A549 (cell line): Measurements from ENCODE around the gene PKP1. TPM values are rescaled to one million over a fixed set of nuclear protein-coding genes. Genes with fewer than 3 reads are reported as not detected.

Source experiments
- ATAC-seq, 2 experiments: fragments of 200-7000 bp in 1 of 2; fragments of >200 bp in 1 of 2; cut with Nextera tagmentation in 1 of 2; cut with Tn5 transposase in 1 of 2; 3 replicates each; pipeline versions ENCODE4 v1.8.0 to v1.9.1; 2018 to 2020; ENCODE audit warnings: mild to moderate bottlenecking in 1 of 2, moderate library complexity in 1 of 2
- CTCF ChIA-PET: fragments of 300-600 bp; sonication (Branson Sonifier 250); formaldehyde crosslinking; extraction: SDS; loops from one replicate; lab custom pipeline; 2021; ENCODE audit warnings: antibody characterized with exemption, inconsistent platforms; lab: Yijun Ruan, JAX
- POLR2A ChIA-PET: fragments of 350-600 bp; formaldehyde crosslinking; extraction: SDS; loops from one replicate; lab custom pipeline; 2021; ENCODE audit warnings: antibody characterized with exemption, inconsistent platforms; lab: Yijun Ruan, JAX
- DNase-seq, 2 experiments: peaks; one replicate each; pipeline versions ENCODE4 v3.0.0 to v3.0.0-alpha.2; 2011 to 2016; ENCODE audit warnings: low read depth in 1 of 2, low spot score in 1 of 2
- FAIRE-seq: peaks from 2 replicates; lab custom pipeline; 2011; peaks lifted over from hg19 to GRCh38; lab: Jason Lieb, UNC
- H3K27ac ChIP-seq, 2 experiments: fragments of >200 bp; sonication (Bioruptor Twin); formaldehyde crosslinking; 3 replicates each; pipeline ENCODE4 v1.5.1; 2016 to 2017
- H3K4me1 ChIP-seq: fragments of >200 bp; sonication (Bioruptor Twin); formaldehyde crosslinking; 3 replicates; pipeline ENCODE4 v1.6.1; 2016
- H3K4me2 ChIP-seq: fragments of >200 bp; sonication (Bioruptor Twin); formaldehyde crosslinking; 3 replicates; pipeline ENCODE4 v1.6.1; 2016
- H3K4me3 ChIP-seq: fragments of >200 bp; sonication (Bioruptor Twin); formaldehyde crosslinking; 3 replicates; pipeline ENCODE4 v1.5.1; 2016
- H3K9me3 ChIP-seq: fragments of >200 bp; sonication (Bioruptor Twin); formaldehyde crosslinking; 3 replicates; pipeline ENCODE4 v1.6.1; 2016
- BCL3 ChIP-seq: fragments of >200 bp; sonication (Bioruptor Twin); formaldehyde crosslinking; IDR thresholded peaks from 3 replicates; pipeline ENCODE4 v1.6.1; 2016
- CBX2 ChIP-seq: fragments of 200-600 bp; sonication (generic); IDR thresholded peaks from 2 replicates; pipeline ENCODE4 v1.6.1; 2016; ENCODE audit warnings: low read depth, mild to moderate bottlenecking, borderline replicate concordance
- CBX8 ChIP-seq: fragments of 200-600 bp; sonication (generic); IDR thresholded peaks from 2 replicates; pipeline ENCODE4 v1.6.1; 2016
- CEBPB ChIP-seq, 2 experiments: fragments of >200 bp in 1 of 2; sonication (Bioruptor Twin) in 1 of 2; formaldehyde crosslinking in 1 of 2; IDR thresholded peaks; 2 replicates each; pipeline ENCODE4 v1.6.1; 2012 to 2016
- CHD4 ChIP-seq: fragments of 200-600 bp; sonication (generic); IDR thresholded peaks from 2 replicates; pipeline ENCODE4 v1.6.1; 2016; ENCODE audit warnings: antibody characterized with exemption, mild to moderate bottlenecking, borderline replicate concordance
- CTCF ChIP-seq: fragments of >200 bp; sonication (Bioruptor Twin); formaldehyde crosslinking; IDR thresholded peaks from 3 replicates; pipeline ENCODE4 v1.5.1; 2016
- E2F6 ChIP-seq: IDR thresholded peaks from 2 replicates; pipeline ENCODE4 v1.6.1; 2012; ENCODE audit warnings: low read depth, borderline replicate concordance
- EHF ChIP-seq: fragments of 250-450 bp; sonication (Bioruptor Pico); IDR thresholded peaks from 2 replicates; pipeline ENCODE4 v1.5.0; 2020; ENCODE audit warnings: mild to moderate bottlenecking
- EP300 ChIP-seq, 2 experiments: fragments of >200 bp; sonication (Bioruptor Twin); formaldehyde crosslinking; IDR thresholded peaks; 2 replicates in 1 of 2; 3 replicates in 1 of 2; pipeline ENCODE4 v1.6.1; 2016 to 2017
- FOSL2 ChIP-seq, 2 experiments: fragments of 450-650 bp in 1 of 2; fragments of >200 bp in 1 of 2; sonication (Bioruptor Twin) in 1 of 2; formaldehyde crosslinking; IDR thresholded peaks; 2 replicates each; pipeline versions ENCODE4 v1.5.0 to v1.6.1; 2016 to 2020; ENCODE audit warnings: mild to moderate bottlenecking in 1 of 2, moderate library complexity in 1 of 2
- FOXS1 ChIP-seq: fragments of 250-450 bp; sonication (Bioruptor Pico); IDR thresholded peaks from 2 replicates; pipeline ENCODE4 v1.5.0; 2020; ENCODE audit warnings: mild to moderate bottlenecking, moderate library complexity
- HDAC2 ChIP-seq: fragments of 200-600 bp; sonication (generic); IDR thresholded peaks from 2 replicates; pipeline ENCODE4 v1.6.1; 2016
- HOXA7 ChIP-seq: fragments of 250-450 bp; sonication (Bioruptor Pico); IDR thresholded peaks from 2 replicates; pipeline ENCODE4 v1.5.0; 2020; ENCODE audit warnings: mild to moderate bottlenecking, moderate library complexity
- HOXB13 ChIP-seq: fragments of 250-450 bp; sonication (Bioruptor Pico); IDR thresholded peaks from 2 replicates; pipeline ENCODE4 v1.5.0; 2020; ENCODE audit warnings: low read depth, mild to moderate bottlenecking, moderate library complexity
- KDM1A ChIP-seq: fragments of 200-600 bp; sonication (generic); IDR thresholded peaks from 2 replicates; pipeline ENCODE4 v1.6.1; 2016; ENCODE audit warnings: low read depth, mild to moderate bottlenecking
- RAD21 ChIP-seq, 2 experiments: fragments of >200 bp in 1 of 2; sonication (Bioruptor Twin) in 1 of 2; formaldehyde crosslinking in 1 of 2; IDR thresholded peaks in 1 of 2; conservative IDR thresholded peaks in 1 of 2; 2 replicates in 1 of 2; 3 replicates in 1 of 2; pipeline ENCODE4 v1.6.1; 2012 to 2018; ENCODE audit warnings: inconsistent platforms in 1 of 2
- RFX5 ChIP-seq: fragments of 450-650 bp; IDR thresholded peaks from 2 replicates; pipeline ENCODE4 v1.7.1; 2014; ENCODE audit warnings: antibody characterized with exemption, mild to moderate bottlenecking, moderate library complexity
- RNF2 ChIP-seq: fragments of 200-600 bp; sonication (generic); IDR thresholded peaks from 2 replicates; pipeline ENCODE4 v1.6.1; 2016; ENCODE audit warnings: low read depth, mild to moderate bottlenecking, antibody characterized with exemption, moderate library complexity, borderline replicate concordance
- SMC3 ChIP-seq: fragments of >200 bp; sonication (Bioruptor Twin); formaldehyde crosslinking; IDR thresholded peaks from 3 replicates; pipeline ENCODE4 v1.6.1; 2018; ENCODE audit warnings: inconsistent platforms
- TP53 ChIP-seq: fragments of 250-450 bp; sonication (Bioruptor Pico); IDR thresholded peaks from 2 replicates; pipeline ENCODE4 v1.5.0; 2021; ENCODE audit warnings: mild to moderate bottlenecking, moderate library complexity
- ZSCAN20 ChIP-seq: fragments of 250-450 bp; sonication (Bioruptor Pico); IDR thresholded peaks from 2 replicates; pipeline ENCODE4 v1.8.0; 2022; ENCODE audit warnings: mild to moderate bottlenecking, moderate library complexity
- WGBS: methylation state at CpG from one replicate; pipeline ENCODE4 v1.1.6; 2017; ENCODE audit errors: missing lambda C conversion rate; 5-methylcytosine and 5-hydroxymethylcytosine counted together
- polyA plus RNA-seq, 4 experiments: library from polyadenylated mRNA; depleted of rRNA in 3 of 4; stranded (reverse); fragments of >200 nt; fragmentation: RNase III in 1 of 4; extraction: RNeasy Plus Mini Kit Qiagen cat#74134 plus additional on column Dnase treatment in 1 of 4; gene quantifications; 2 replicates in 3 of 4; 3 replicates in 1 of 4; pipeline ENCODE4 v1.2.3, GENCODE V29; 2011 to 2017

Gene PKP1
- polyA plus RNA-seq, 2 of the 4 experiments (the other 2 are of a cell fraction) = not detected

GRCh38 chr1:201253906-201254624, 29.2 kb upstream of the PKP1 start:
- ChIA-PET POLR2A (no interaction called here), CTCF (interaction anchor here (0.6 to 8.8 kb wide), 64 partner anchors 8 to 1427 kb away, joined by 3 to 480 read pairs (median 6); partner anchors contain the start of genes PKP1 and TNNT2)
- FAIRE-seq (no peak), DNase-seq (no peak), ATAC-seq (peak; percentile 37 to 47; a peak in 5 of 6 replicates)
- WGBS = 74% methylated on average over 8 of the region's 9 CpGs
- no peak overlapping the region; a peak in 1 of 6 replicates for H3K27ac ChIP-seq
- TF ChIP-seq E2F6 (no peak), EHF (CRISPR knock-in tag) (no peak), ZSCAN20 (no peak), HDAC2 (no peak), TP53 (CRISPR knock-in tag) (no peak), CTCF (no peak), CBX8 (no peak), RNF2 (no peak), RFX5 (no peak), HOXB13 (CRISPR knock-in tag) (no peak), FOXS1 (CRISPR knock-in tag) (no peak), CBX2 (no peak), HOXA7 (CRISPR knock-in tag) (no peak), CEBPB (IDR thresholded peaks at IDR 0.05) (no peak)
- no peaks in the 10 kb centered on the region for H3K9me3 ChIP-seq
- H3K4me1 ChIP-seq = 0 out of 3 replicates have a peak, but pooled peaks cover 3% of the 10 kb centered on the region
- H3K4me3 ChIP-seq = no peak overlapping the region
- no peak overlapping the region for H3K4me2 ChIP-seq

GRCh38 chr1:201254625-201255478, 28.5 kb upstream of the PKP1 start:
- ChIA-PET CTCF (interaction anchor here (0.6 to 8.8 kb wide), 64 partner anchors 9 to 283 kb away, joined by 3 to 480 read pairs (median 6); partner anchors contain the start of genes PKP1 and TNNT2), POLR2A (no interaction called here)
- Histone ChIP-seq H3K4me3 (no peak overlapping the region), H3K4me2 (no peak overlapping the region), H3K9me3 (no peaks in the 10 kb centered on the region), H3K27ac (peak overlapping the region; percentile 63 to 64; a peak in 5 of 6 replicates), H3K4me1 (0 out of 3 replicates have a peak, but pooled peaks cover 3% of the 10 kb centered on the region)
- FAIRE-seq (no peak), ATAC-seq (peak; percentile 78 to 95), DNase-seq (peak; percentile 47 to 89)
- no peak for TF ChIP-seq FOSL2 (IDR thresholded peaks at IDR 0.05)
- TF ChIP-seq FOSL2 (CRISPR knock-in tag; IDR thresholded peaks at IDR 0.05) = no peak
- peak; percentile 98 for TF ChIP-seq CTCF
- peak; percentile 99 to 100 for TF ChIP-seq RAD21 (conservative IDR thresholded peaks at IDR 0.05 in 1 of 2, IDR thresholded peaks at IDR 0.05 in 1 of 2)
- TF ChIP-seq SMC3 = peak; percentile 100
- TF ChIP-seq KDM1A = no peak
- TF ChIP-seq CHD4 = no peak
- no peak for TF ChIP-seq EP300 (IDR thresholded peaks at IDR 0.05)
- TF ChIP-seq BCL3 = no peak
- TF ChIP-seq CBX8 = no peak
- 42% methylated on average over 17 of the region's 24 CpGs for WGBS
